Left cardiac atrium (tissue), 4 donors: ENCODE data around the gene LRP2. TPM values are rescaled to one million over a fixed set of nuclear protein-coding genes. Genes with fewer than 3 reads are reported as not detected.

Source experiments
- ATAC-seq, 2 donors: fragments of 200-7000 bp; cut with Tn5 transposase; one replicate each; pipeline ENCODE4 v1.9.1; 2020; ENCODE audit warnings: mild to moderate bottlenecking in 2 of 2, moderate library complexity in 2 of 2
- DNase-seq: peaks from one replicate; pipeline ENCODE4 v3.0.0-alpha.2; 2020
- intact Hi-C, 2 donors: fragments of 100-400 bp; cut with DNase I; formaldehyde crosslinking; loops; one replicate each; pipeline versions ENCODE4 v1.14.1 to v1.15.1; 2022 to 2023
- total RNA-seq, 2 donors: library from RNA; stranded (reverse); fragmentation: NEBNext Ultra II Directional; extraction: Animal tissue kit (Norgen Biotek cat#: 25700); gene quantifications; one replicate each; pipeline ENCODE4 v1.2.1, GENCODE V29; 2021
- donor health status: DM: no; HTN: yes; CAD: no.
- donor health status: DM: no; HTN: yes; CAD: no; lungs with severe emphysema.
- donor health status: DM: yes; HTN: yes; CAD: no.
- donor health status: Dilated cardiomyopathy.

LRP2 gene
- total RNA-seq, 2 donors from 2014 or later = 1.8 to 2.9 TPM

DNA sequence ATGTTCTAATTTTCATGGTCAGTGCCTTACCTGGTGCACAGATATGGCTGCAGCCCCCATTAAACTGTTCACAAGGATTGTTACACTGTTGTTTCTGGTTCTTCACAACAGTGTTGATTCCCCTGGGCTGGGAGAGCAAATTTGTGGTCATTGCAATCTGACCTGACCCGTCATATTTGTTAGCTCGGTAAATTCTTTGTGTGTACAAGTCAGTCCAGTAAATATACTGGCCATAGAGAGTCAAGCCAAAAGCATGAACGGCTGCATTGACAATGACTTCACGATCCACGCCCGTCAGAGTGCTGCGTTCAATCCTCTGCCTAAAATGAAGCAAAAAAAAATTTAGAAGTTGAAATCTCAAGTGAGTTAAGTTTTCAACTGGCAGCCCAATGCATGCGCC lies 158.4 kb downstream of the LRP2 start:
- DNase-seq = no peak
- intact Hi-C loops = no loop called here

DNA sequence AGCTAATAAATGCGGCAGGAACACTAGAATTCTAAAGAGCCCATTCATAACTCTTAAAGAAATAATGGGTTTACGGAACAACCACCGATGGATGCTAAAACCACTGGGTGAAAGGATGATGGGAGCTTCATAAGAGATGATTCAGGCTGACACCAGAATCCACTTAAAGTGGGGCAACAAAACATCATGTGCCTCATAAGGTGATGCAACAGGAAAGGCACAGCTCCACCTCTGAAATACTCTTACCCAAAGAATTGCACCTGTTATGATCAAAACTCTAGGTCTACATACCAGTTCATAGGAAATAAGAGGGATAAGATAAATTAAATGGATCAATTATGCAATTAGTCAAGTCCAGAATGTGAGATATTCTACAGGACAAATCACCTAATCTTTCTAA lies 161.6 kb downstream of the LRP2 start:
- DNase-seq (no peak), ATAC-seq (no peak)
- intact Hi-C loops = no loop called here

More for the DNA sequence above, 158.4 kb downstream of the LRP2 start:
- ATAC-seq = no peak

DNA sequence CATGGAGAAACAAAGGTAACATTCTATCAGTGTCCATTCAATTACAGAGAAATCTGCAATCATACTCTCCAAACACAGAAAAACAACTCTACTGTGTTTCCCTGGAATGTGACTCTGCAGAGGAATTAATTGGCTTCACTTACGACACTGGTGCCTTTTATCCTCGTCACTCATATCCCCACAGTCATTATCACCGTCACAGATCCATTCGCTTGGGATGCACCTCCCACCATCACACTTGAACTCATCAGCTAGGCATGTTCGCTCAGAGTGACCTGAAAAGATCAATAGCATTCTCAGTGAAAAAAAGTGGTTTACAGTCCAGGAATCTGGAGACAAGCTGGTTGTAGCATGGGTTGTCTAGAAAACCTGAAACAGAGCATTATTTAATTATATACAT lies 168.7 kb downstream of the LRP2 start:
- intact Hi-C loops = no loop called here
- no peak for ATAC-seq
- no peak for DNase-seq

DNA sequence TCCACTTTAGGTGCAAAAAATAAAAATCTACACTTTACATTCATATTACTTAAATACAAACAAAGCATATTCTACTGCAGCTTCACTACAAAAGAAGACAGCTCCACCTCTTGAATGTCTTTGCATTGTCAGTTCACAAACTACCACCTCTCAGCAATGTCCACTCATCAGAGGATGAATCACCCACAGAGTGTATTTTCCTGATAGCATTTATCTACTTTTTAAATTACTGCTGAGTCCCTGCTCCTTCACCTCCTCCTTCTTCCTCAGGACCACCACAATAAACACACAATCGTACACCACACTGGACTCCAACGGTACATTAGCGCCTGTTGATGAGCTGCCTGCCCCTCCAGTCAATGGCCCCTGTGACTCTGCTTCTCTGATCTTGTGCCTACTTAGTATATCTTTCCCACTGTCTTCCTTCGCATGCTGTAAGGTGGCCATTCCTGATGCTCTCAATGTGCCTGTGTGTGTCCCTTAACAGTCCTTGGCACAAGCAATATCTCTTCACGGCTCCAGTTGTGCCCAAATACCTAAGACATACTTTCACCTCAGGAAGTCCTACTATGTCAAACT lies 172.0 kb downstream of the LRP2 start:
- intact Hi-C loops = no loop called here
- ATAC-seq = peak in 1 of 2 donors; percentile 44
- no peak for DNase-seq

DNA sequence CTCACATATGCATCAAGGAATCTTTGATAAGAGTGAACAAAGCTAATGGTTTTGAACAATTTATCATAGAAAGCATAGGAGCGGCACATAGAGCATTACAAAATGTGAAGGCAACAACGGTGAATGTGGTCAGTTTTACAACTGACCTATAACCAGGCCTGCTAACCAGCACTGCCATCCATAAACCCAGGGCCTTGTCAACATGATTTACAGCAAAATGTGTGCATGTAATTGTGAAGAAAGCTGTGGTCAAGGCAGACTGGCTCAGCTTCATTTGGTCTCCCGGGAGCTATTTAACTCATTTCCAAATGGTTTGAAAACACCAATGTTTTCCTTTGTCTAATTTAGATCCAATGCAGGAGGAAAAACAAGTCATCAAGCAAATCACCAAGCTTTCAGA lies 173.2 kb downstream of the LRP2 start:
- ATAC-seq (no peak), DNase-seq (no peak)
- intact Hi-C loops = no loop called here

DNA sequence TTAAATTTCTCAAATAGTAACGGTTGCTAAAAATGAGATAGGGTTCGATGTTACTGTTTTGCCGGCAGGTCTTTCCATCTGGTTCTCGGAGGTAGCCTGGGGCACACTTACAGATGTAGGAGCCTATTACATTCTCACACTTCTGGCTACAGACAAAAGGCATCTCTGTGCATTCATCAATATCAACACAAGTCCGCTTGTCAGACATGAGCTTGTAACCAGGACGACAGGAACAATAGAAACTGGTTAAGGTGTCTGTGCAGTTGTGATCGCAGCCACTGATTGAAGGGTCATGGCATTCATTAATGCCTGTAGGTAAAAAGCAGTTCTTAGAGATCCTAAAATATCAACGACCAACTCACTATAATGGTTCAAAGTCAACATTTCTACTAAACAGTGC lies 176.6 kb downstream of the LRP2 start:
- ATAC-seq = no peak
- intact Hi-C loops = no loop called here
- DNase-seq = no peak

DNA sequence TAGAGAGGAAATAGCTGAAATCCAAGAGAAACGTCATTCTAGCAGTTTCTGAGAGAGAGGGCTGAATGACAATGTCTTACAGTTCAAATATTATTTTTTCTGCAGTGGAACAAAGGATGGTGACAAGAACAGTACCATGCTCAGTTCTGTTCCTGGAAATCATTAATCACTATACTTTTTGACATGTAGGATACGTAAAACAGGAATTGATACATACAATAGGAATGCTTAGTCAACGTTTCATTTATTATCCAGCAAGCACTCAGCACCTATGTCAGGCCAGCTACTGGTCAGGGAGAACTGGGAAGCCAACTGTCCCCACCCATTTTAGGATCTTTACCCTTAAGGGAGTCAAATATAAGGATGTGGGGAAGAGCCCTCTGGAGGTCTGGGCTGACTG lies 178.3 kb downstream of the LRP2 start:
- intact Hi-C loops = no loop called here
- ATAC-seq (no peak), DNase-seq (no peak)

DNA sequence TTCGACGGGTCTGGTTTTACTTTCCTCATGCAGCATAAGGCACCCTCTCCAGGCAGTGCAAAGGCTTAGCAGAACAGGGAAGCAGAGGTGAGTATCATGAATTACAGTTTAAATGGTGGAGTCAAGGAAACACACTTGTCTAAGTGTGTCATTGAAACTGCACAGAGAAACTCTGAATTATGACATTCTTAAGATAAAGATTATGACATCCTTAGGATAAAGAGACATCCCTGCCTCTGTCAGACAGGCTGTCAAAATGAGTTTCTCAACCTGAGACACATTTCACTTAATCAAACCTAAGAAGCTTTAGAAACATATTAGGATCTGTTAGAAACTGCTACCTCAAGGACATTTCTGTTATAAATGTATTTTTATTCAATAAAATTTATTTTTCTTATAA lies 179.8 kb downstream of the LRP2 start:
- DNase-seq = no peak
- ATAC-seq = no peak
- intact Hi-C loops = no loop called here

DNA sequence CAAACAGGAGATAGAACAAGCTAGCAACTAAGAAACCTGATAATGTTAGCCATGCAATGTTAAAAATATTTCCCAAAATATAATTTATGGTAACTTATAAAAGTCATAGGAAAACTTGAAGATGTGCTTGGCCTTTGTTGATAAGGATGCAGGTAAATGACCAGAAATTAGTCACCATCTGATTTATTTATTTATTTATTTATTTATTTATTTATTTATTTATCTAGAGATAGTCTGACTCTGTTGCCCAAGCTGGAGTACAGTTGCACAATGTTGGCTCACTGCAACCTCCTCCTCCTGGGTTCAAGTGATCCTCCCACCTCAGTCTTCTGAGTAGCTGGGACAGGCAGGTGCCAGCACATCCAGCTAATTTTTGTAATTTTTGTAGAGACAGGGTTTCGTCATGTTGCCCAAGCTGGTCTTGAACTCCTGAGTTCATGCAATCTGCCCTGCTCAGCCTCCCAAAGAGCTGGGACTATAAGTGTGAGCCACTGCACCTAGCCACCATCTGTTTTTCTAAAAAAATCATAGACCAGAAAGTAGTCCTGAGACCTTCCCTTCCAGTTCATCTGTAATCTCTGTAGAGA lies 183.4 kb downstream of the LRP2 start:
- intact Hi-C loops = no loop called here
- no peak for ATAC-seq
- DNase-seq = no peak

DNA sequence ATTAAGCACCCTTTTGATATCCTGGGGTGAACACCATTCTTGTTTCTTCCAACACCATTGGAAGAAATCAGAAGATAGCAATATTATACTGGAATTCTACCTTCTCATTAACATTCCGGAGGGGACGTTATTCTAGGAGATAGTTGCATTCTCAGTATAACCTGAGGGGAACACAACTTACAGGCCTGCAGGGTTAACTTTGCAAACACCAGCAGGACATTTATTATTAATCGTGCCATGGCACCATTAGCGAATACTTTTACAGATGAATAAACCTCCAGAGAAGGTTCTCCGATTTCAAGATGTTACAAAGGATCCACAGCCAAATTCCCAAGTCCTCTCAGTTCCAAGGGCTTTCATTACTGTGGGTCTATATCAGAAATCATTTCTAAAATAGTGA lies 184.0 kb downstream of the LRP2 start:
- intact Hi-C loops = no loop called here
- no peak for DNase-seq
- no peak for ATAC-seq

DNA sequence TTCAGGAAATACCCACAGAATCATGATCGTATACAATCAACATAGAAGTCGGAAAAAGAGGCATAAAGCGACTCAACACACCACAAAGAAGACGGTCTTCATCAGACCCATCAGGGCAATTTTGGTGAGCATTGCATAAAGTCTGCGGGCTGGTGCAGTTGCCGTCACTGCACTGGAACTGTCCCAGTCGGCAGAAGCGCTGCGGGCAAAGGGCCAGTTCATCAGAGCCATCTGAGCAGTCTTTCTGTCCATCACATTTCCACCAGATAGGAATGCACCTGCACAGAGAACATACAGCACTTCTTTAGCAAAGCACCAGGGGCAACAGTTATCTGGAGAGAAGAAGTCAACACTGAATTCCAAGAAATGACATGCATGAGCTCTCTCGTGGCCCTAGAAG lies 187.2 kb downstream of the LRP2 start:
- DNase-seq (no peak), ATAC-seq (no peak)
- intact Hi-C loops = no loop called here

DNA sequence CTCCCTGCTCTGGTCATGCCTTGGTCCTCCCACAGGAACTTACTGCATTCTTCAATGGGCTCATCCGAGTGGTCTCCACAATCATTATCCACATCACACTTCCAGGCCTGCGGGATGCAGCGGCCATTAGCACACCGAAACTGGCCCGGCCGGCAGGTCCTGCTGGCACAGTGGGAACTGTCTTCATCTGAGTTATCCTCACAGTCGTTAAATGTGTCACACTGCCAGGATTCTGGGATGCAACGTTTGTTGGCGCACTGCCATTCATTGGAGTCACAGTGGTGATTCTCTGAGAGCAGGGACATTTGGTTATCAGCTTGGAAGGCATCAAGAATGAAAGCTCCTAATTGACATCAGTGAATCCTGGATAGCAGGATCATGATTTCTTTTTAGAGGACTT lies 188.5 kb downstream of the LRP2 start:
- intact Hi-C loops = no loop called here
- ATAC-seq (peak; percentile 72 to 82), DNase-seq (peak; percentile 37)

DNA sequence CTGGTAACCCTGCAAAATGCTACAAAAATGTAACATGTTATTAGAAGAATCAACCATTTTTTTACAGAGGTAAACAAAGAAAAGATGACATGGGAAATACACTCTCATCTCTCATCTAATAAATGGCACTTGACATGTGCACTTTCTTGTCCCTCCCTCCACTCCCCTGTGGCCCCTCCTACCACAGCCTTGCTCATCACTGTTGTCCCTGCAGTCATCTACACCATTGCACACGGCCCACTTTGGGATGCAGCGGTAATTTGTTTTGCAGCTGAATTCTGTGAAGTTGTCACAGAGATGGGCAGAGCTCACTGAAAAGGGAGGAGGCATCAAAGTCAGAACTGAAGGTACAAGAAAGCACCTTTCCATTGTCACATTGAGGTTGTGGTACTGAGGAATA lies 189.4 kb downstream of the LRP2 start:
- no peak for ATAC-seq
- intact Hi-C loops = no loop called here
- DNase-seq = no peak

DNA sequence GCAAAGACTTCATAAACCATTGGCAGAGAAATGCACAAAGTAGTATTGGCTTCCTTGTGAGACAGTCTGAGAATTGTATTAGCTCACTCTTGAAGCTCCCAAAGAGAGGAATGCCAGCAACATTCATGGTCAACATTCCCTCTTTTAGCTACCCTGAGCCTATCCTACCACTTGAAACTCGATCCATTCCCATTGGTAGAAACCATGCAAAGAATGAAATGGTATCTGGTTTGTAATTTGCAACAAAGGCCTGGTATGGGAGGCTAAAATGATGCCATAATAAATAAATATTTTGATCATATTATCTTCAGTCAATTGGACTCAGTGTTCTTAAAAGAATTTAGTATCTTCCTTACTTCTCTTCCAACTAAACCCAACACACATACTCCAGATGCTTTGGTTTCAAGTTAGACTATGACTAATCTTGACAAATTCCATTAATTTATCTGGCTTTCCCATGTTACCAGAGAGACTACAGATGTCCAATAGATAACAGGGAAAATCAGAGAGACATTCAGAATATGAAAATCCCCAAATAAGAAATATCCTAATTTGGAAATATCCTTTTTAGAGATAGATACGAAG lies 190.1 kb downstream of the LRP2 start:
- no peak for ATAC-seq
- intact Hi-C loops = no loop called here
- no peak for DNase-seq

DNA sequence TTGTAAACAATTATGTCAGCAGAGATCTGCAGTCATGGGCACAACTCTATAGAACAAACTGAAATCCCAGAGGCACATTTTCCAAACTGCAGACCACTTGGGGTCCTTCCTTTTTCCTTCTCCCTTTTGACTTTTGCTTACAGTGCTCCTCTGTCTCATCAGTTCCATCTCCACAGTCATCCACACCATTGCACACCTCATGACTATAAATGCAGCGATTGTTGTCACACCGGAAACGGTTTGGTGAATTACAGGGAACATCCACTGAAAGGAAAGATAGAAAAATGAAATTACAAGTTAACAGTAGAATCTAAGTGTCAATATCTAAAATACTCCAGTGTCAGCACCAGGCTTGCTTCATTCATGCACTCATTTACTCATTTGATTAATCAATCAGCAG lies 196.5 kb downstream of the LRP2 start:
- intact Hi-C loops = no loop called here
- ATAC-seq (no peak), DNase-seq (no peak)

DNA sequence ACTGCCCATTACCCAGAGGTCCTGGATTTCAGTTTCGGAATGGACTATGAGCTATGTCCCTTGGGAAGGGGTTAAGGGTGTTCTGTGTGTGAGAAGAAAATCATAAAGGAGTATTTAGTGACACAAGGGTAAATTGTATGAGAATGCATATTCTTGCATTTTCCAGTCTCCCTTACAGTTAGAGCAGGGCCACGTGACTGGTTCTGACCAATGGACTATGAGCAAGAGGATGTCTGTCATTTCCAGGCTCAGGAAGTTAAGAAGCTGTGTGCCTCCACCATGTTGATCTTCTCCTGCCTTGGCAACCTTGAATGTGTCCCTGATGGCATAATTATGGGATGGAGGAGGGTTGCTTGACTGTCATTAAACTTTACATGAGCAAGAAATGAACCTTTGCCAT lies 198.0 kb downstream of the LRP2 start:
- no peak for ATAC-seq
- intact Hi-C loops = no loop called here

DNA sequence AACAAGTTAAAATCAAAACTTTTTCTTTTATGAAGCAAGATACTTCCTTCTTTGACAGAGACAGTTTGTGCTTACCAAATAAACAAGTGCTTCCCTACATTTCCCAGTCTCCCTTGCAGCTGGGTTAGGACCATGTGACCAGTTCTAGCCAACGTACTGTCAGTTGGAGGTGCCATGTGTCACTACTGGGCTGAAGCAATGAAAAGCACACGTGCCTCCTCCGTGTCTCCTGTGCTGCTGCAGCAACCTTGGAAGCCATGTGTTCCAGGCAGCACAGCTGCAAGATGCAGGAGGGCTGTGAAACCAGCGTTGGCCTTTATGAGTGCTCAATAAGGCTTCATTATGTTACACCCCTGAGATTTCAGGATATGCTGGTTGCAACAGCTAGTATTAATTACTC lies 199.7 kb downstream of the LRP2 start:
- no peak for ATAC-seq
- intact Hi-C loops = no loop called here

More for the DNA sequence above, 198.0 kb downstream of the LRP2 start:
- no peak for DNase-seq

DNA sequence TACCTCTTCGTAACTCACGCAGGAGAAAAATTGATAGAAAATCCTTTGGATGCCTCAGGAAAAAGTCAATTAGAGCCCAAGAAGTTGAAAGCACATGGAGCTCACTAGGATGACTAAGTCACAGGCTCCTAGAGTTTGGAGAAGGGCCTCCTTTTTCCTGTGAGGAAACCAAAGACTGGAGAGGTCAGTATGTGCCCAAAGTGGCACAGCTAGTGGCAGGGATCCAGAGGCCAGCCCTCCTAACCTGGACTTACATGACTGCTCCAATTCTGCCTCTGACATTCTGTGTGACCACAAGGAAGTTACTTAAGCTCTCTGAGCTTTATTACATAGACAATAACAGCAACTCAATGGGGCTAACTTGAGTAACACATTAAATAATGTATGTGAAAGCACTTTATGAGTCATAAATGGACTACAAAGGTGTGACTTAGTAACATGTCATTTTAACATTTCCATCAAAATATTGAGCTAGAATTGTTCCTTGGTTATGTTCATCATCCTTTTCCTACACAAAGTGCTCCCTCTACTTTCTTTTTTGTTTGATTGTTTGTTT lies 201.3 kb downstream of the LRP2 start:
- DNase-seq = no peak
- ATAC-seq = no peak
- intact Hi-C loops = no loop called here

More for the DNA sequence above, 199.7 kb downstream of the LRP2 start:
- DNase-seq = no peak

DNA sequence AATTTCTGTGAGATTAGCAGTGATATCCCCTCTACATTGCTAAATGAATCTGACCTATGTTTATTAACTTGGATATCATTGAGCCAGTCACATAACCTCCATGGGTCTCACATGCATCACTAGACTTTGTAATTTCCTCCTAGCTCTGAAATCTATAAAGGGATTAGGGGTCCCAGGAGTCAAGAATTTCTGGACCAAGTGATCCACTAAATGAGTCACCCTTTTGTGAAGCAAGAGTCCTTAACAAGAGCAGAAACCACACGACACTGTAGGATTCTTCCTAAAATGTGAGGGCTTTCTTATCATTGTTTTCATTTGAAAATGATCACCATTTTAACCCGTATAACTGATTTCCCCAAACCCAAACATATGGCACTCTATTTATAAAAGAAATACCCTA lies 202.6 kb downstream of the LRP2 start:
- intact Hi-C loops = no loop called here
- DNase-seq = no peak
- ATAC-seq = no peak

DNA sequence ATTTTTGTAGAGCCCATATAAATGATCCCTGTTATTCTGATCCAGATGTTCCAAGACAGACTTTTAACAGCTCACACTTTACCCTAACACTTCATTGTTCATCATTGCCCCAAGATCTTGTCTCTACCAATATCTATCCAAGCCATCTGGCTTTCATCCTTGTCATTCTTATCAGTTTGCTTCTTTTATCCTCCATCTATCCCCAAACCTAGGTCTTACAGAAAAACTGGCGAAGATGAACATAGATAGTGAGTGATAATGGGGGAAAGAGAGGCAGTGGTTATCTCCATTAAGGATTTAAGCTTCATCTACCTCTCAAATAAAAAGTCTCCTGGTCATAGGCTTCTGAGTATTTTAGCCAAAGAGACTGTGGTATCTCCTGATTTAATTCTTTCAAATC lies 203.5 kb downstream of the LRP2 start:
- ATAC-seq = no peak

DNA sequence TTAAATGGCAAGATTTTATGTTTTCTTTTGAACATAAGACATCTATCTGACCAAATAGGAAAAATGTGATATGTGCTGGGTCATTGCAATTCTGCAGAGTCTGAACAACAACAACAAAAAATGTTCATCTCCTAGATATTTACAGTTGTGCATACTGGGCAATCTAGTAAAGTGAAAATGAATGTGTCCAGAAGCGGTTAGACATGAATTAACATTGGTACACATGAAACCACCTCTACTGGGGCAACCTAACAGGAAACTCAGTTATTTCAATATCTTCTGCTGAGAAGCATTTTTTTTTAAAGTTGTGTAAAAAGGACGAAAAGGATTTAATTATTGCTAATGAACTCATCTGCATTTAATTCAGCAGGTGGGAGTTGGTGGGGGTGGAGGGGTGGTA lies 216.1 kb downstream of the LRP2 start:
- ATAC-seq = no peak
- DNase-seq = no peak
- intact Hi-C loops = no loop called here

More for the DNA sequence above, 203.5 kb downstream of the LRP2 start:
- DNase-seq = no peak
- intact Hi-C loops = no loop called here
